Gastroesophageal sphincter (tissue), 4 donors: ENCODE measurements around the gene SIGLEC1. TPM values are rescaled to one million over a fixed set of nuclear protein-coding genes. Genes with fewer than 3 reads are reported as not detected.

ENCODE experiments used
- ATAC-seq: fragments of 150-250 bp; one replicate; pipeline ENCODE4 v1.9.1; 2016; ENCODE audit warnings: mild to moderate bottlenecking, moderate library complexity
- H3K27ac ChIP-seq, 4 donors: fragments of 200-600 bp; sonication (generic) in 3 of 4; 1 replicate in 3 of 4; 2 replicates in 1 of 4; pipeline ENCODE4 v1.5.1; 2016 to 2019
- H3K27me3 ChIP-seq: fragments of 200-600 bp; sonication (generic); one replicate; pipeline ENCODE4 v1.5.1; 2019
- H3K36me3 ChIP-seq, 2 donors: fragments of 200-600 bp; sonication (generic); one replicate each; pipeline ENCODE4 v1.5.1; 2019; ENCODE audit warnings: control low read depth in 1 of 2
- H3K4me1 ChIP-seq, 3 donors: fragments of 200-600 bp; sonication (generic); 1 replicate in 2 of 3; 2 replicates in 1 of 3; pipeline ENCODE4 v1.5.1; 2016 to 2019; ENCODE audit warnings: control low read depth in 2 of 3
- H3K4me3 ChIP-seq, 2 donors: fragments of 200-600 bp; sonication (generic); one replicate each; pipeline ENCODE4 v1.5.1; 2019; ENCODE audit warnings: mild to moderate bottlenecking in 1 of 2, moderate library complexity in 1 of 2
- H3K9me3 ChIP-seq, 3 donors: fragments of 200-600 bp; sonication (generic); one replicate each; pipeline ENCODE4 v1.5.1; 2017 to 2019; ENCODE audit warnings: control low read depth in 2 of 3
- CTCF ChIP-seq, 4 experiments: fragments of 200-600 bp in 2 of 4; fragments of 450-650 bp in 2 of 4; sonication (generic) in 1 of 4; IDR thresholded peaks; one replicate each; pipeline ENCODE4 v1.5.1; 2017 to 2019; ENCODE audit warnings: antibody characterized with exemption in 4 of 4, mild to moderate bottlenecking in 2 of 4, moderate library complexity in 2 of 4
- EP300 ChIP-seq: sonication (generic); formaldehyde crosslinking; IDR thresholded peaks from one replicate; pipeline ENCODE4 v1.6.1; 2017; ENCODE audit warnings: antibody characterized with exemption, mild to moderate bottlenecking
- POLR2A ChIP-seq, 2 donors: fragments of 450-650 bp; IDR thresholded peaks; one replicate each; pipeline ENCODE4 v1.6.1; 2017; ENCODE audit warnings: antibody characterized with exemption in 2 of 2, mild to moderate bottlenecking in 2 of 2, moderate library complexity in 1 of 2
- POLR2AphosphoS5 ChIP-seq: sonication (generic); formaldehyde crosslinking; IDR thresholded peaks from one replicate; pipeline ENCODE4 v1.6.1; 2017; ENCODE audit warnings: antibody characterized with exemption
- WGBS, 2 donors: methylation state at CpG; one replicate each; pipeline ENCODE4 v1.1.5; 2018; ENCODE audit warnings: low coverage in 1 of 2; 5-methylcytosine and 5-hydroxymethylcytosine counted together
- total RNA-seq, 4 donors: library from RNA; depleted of rRNA; stranded (reverse); fragments of >200 nt; gene quantifications; one replicate each; pipeline ENCODE4 v1.1.0, GENCODE V29; 2016

Gene SIGLEC1
- total RNA-seq, 4 donors from 2014 or later = 10.1 to 17.2 (median 11.9) TPM

- no peak for TF ChIP-seq CTCF (IDR thresholded peaks at IDR 0.05)
- no peak for TF ChIP-seq POLR2AphosphoS5
- no peak for TF ChIP-seq POLR2A (IDR thresholded peaks at IDR 0.05)
- TF ChIP-seq EP300 = no peak
- H3K4me3 ChIP-seq = no peak overlapping the region
- no peak overlapping the region for H3K27ac ChIP-seq
- no peaks in the 10 kb centered on the region for H3K36me3 ChIP-seq
- no peaks in the 10 kb centered on the region for H3K9me3 ChIP-seq
- WGBS, 2 donors = 80 to 100% methylated on average over 1 of the region's 14 CpGs
- H3K27me3 ChIP-seq = no peaks in the 10 kb centered on the region
- no peak for ATAC-seq
- peaks cover 0 to 9% (median 4%) of the 10 kb centered on the region in 3 donors for H3K4me1 ChIP-seq
Observed at GRCh38 chr20:3705491-3705969, 6.9 kb downstream of the SIGLEC1 start.

- H3K4me1 ChIP-seq = no peaks in the 10 kb centered on the region
- H3K27me3 ChIP-seq = no peaks in the 10 kb centered on the region
- TF ChIP-seq POLR2A (IDR thresholded peaks at IDR 0.05) (no peak), POLR2AphosphoS5 (no peak), EP300 (no peak), CTCF (IDR thresholded peaks at IDR 0.05) (no peak)
- 20 to 59% methylated on average over 1 to 4 of the region's 5 CpGs for WGBS, 2 donors
- H3K4me3 ChIP-seq = no peak overlapping the region
- H3K9me3 ChIP-seq = no peaks in the 10 kb centered on the region
- no peaks in the 10 kb centered on the region for H3K36me3 ChIP-seq
- H3K27ac ChIP-seq = no peak overlapping the region
- no peak for ATAC-seq
Observed at GRCh38 chr20:3704087-3704486, 8.3 kb downstream of the SIGLEC1 start.

- ATAC-seq = no peak
- Histone ChIP-seq H3K4me1 (no peaks in the 10 kb centered on the region), H3K27ac (no peak overlapping the region), H3K27me3 (no peaks in the 10 kb centered on the region), H3K36me3 (no peaks in the 10 kb centered on the region), H3K4me3 (no peak overlapping the region), H3K9me3 (no peaks in the 10 kb centered on the region)
- 79 to 86% methylated on average over 3 to 4 of the region's 11 CpGs for WGBS, 2 donors
- TF ChIP-seq EP300 (no peak), CTCF (IDR thresholded peaks at IDR 0.05) (no peak), POLR2AphosphoS5 (no peak)
Observed at GRCh38 chr20:3702611-3703391, 9.6 kb downstream of the SIGLEC1 start.

- Histone ChIP-seq H3K9me3 (peaks cover 0 to 4% (median 0%) of the 10 kb centered on the region in 3 donors), H3K36me3 (no peaks in the 10 kb centered on the region), H3K4me1 (no peaks in the 10 kb centered on the region), H3K27me3 (no peaks in the 10 kb centered on the region), H3K4me3 (no peak overlapping the region), H3K27ac (no peak overlapping the region)
- 80% methylated on average over 8 of the region's 13 CpGs; no CpG with 5 or more reads in 1 of the 2 donors for WGBS, 2 donors
- no peak for ATAC-seq
- TF ChIP-seq EP300 (no peak), CTCF (IDR thresholded peaks at IDR 0.05) (no peak), POLR2A (IDR thresholded peaks at IDR 0.05) (no peak), POLR2AphosphoS5 (no peak)
Observed at GRCh38 chr20:3701061-3701998, 11.1 kb downstream of the SIGLEC1 start.
